ENCODE data around the gene SYN1.
A peak's percentile ranks its signal among the peaks of the same experiment; 100 is the strongest.

DNA sequence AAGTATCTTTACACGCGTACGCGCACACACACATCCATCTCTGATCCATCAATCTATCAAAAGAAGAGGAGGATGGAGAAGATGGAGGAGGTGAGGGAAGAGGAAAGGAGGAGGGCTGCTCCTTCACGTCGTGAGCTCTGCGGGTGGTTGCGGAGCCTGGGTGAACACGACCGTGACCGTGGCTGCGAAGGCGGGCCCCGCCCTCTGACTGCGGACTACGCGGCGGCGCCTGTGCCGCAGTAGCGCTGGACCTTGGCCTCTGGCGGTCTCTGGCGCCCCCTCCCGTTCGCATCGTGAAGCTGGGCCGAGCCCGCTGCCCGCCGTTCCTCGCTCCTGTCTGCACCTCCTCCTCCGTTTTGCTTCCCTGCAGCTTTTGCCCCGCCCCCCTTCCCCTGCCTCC, 96.4 kb downstream of the SYN1 start:
- TF ChIP-seq, protein P1, sequence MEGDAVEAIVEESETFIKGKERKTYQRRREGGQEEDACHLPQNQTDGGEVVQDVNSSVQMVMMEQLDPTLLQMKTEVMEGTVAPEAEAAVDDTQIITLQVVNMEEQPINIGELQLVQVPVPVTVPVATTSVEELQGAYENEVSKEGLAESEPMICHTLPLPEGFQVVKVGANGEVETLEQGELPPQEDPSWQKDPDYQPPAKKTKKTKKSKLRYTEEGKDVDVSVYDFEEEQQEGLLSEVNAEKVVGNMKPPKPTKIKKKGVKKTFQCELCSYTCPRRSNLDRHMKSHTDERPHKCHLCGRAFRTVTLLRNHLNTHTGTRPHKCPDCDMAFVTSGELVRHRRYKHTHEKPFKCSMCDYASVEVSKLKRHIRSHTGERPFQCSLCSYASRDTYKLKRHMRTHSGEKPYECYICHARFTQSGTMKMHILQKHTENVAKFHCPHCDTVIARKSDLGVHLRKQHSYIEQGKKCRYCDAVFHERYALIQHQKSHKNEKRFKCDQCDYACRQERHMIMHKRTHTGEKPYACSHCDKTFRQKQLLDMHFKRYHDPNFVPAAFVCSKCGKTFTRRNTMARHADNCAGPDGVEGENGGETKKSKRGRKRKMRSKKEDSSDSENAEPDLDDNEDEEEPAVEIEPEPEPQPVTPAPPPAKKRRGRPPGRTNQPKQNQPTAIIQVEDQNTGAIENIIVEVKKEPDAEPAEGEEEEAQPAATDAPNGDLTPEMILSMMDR (IDR thresholded peaks at IDR 0.05; ENCODE audit: low read depth, low read length, missing input control): peak; percentile 70
- TF ChIP-seq, protein P2, sequence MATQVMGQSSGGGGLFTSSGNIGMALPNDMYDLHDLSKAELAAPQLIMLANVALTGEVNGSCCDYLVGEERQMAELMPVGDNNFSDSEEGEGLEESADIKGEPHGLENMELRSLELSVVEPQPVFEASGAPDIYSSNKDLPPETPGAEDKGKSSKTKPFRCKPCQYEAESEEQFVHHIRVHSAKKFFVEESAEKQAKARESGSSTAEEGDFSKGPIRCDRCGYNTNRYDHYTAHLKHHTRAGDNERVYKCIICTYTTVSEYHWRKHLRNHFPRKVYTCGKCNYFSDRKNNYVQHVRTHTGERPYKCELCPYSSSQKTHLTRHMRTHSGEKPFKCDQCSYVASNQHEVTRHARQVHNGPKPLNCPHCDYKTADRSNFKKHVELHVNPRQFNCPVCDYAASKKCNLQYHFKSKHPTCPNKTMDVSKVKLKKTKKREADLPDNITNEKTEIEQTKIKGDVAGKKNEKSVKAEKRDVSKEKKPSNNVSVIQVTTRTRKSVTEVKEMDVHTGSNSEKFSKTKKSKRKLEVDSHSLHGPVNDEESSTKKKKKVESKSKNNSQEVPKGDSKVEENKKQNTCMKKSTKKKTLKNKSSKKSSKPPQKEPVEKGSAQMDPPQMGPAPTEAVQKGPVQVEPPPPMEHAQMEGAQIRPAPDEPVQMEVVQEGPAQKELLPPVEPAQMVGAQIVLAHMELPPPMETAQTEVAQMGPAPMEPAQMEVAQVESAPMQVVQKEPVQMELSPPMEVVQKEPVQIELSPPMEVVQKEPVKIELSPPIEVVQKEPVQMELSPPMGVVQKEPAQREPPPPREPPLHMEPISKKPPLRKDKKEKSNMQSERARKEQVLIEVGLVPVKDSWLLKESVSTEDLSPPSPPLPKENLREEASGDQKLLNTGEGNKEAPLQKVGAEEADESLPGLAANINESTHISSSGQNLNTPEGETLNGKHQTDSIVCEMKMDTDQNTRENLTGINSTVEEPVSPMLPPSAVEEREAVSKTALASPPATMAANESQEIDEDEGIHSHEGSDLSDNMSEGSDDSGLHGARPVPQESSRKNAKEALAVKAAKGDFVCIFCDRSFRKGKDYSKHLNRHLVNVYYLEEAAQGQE (IDR thresholded peaks at IDR 0.05): no peak
- TF ChIP-seq RAD21 (IDR thresholded peaks at IDR 0.05): peak; percentile 74 to 87
- TF ChIP-seq SP1 (IDR thresholded peaks at IDR 0.05): no peak
- peak in 1 of 2 donors; percentile 43 for TF ChIP-seq HNF4A (conservative IDR thresholded peaks at IDR 0.05)
